ENCODE results near the gene HS3ST4.

DNA sequence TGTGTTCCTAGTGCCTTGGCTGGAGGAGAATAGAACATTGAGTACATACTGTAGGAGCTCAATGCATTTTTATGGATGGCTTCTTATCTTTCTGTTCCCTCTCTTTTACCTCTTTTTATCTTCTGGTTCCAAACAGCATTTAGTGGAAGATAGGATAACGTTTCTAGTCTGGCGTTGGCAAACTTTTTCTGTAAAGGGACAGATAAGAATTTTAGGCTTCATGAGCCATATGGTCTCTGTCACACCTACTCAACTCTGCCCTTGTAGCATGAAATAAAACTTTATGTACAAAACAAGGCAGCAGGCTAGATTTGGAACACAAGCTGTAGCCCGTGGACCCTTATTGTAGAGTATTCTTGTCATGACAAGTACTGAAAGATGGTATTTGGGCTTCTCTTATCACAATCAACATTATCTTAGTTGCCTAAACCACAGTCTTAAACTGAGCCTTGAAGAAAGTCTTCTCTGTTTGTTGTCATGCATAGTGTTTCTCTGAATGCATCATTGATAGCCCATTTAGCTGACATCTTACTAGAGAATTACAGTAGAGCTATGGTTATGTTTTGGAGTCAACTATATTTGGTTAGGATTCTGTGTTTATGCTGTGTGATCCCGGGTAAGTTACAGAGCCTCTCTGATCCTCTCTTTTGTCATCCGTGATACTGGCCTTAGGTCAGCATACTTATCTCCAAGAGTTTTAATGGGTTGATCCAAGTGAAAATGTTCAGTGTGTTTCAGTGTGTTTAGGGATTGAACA is 80.2 kb downstream of the HS3ST4 start:
- TF ChIP-seq CTCF (conservative IDR thresholded peaks at IDR 0.05 in 1 of 2, IDR thresholded peaks at IDR 0.05 in 1 of 2; ENCODE audit: low read depth in 1 of 2, low read length in 2 of 2), result no peak
- no peak for TF ChIP-seq EZH2 (IDR thresholded peaks at IDR 0.05; ENCODE audit: low read length, missing control alignments)
